ENCODE data around the gene NIPSNAP2. TPM values are rescaled to one million over a fixed set of nuclear protein-coding genes. Genes with fewer than 3 reads are reported as not detected.

NIPSNAP2 gene
- total RNA-seq, 1 experiment from 2014 or later = 38.5 TPM

- DNase-seq (ENCODE audit: low spot score) = no peak
- Mint-ChIP-seq H3K4me1 (no peaks in the 10 kb centered on the region), H3K4me3 (no peak overlapping the region), H3K27me3 (ENCODE audit: low read depth) (no peaks in the 10 kb centered on the region), H3K27ac (no peak overlapping the region), H3K36me3 (peaks cover 46% of the 10 kb centered on the region), H3K9me3 (no peaks in the 10 kb centered on the region)
- CTCF ChIA-PET = interaction anchor here (0.5 kb wide), 1 partner anchor 10 kb away, joined by 4 read pairs; no protein-coding TSS in a partner anchor
- no peak for ATAC-seq
- TF ChIP-seq TCF7 (CRISPR knock-in tag; IDR thresholded peaks at IDR 0.05; ENCODE audit: low read depth) = no peak
- no peak for TF ChIP-seq NFATC4 (CRISPR knock-in tag; IDR thresholded peaks at IDR 0.05)
- TF ChIP-seq, protein P1, sequence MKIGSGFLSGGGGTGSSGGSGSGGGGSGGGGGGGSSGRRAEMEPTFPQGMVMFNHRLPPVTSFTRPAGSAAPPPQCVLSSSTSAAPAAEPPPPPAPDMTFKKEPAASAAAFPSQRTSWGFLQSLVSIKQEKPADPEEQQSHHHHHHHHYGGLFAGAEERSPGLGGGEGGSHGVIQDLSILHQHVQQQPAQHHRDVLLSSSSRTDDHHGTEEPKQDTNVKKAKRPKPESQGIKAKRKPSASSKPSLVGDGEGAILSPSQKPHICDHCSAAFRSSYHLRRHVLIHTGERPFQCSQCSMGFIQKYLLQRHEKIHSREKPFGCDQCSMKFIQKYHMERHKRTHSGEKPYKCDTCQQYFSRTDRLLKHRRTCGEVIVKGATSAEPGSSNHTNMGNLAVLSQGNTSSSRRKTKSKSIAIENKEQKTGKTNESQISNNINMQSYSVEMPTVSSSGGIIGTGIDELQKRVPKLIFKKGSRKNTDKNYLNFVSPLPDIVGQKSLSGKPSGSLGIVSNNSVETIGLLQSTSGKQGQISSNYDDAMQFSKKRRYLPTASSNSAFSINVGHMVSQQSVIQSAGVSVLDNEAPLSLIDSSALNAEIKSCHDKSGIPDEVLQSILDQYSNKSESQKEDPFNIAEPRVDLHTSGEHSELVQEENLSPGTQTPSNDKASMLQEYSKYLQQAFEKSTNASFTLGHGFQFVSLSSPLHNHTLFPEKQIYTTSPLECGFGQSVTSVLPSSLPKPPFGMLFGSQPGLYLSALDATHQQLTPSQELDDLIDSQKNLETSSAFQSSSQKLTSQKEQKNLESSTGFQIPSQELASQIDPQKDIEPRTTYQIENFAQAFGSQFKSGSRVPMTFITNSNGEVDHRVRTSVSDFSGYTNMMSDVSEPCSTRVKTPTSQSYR (CRISPR knock-in tag; IDR thresholded peaks at IDR 0.05) = no peak
- TF ChIP-seq MLX (CRISPR knock-in tag; IDR thresholded peaks at IDR 0.05) = no peak
- no peak for TF ChIP-seq EMX1 (CRISPR knock-in tag; IDR thresholded peaks at IDR 0.05)
- TF ChIP-seq, protein P2, sequence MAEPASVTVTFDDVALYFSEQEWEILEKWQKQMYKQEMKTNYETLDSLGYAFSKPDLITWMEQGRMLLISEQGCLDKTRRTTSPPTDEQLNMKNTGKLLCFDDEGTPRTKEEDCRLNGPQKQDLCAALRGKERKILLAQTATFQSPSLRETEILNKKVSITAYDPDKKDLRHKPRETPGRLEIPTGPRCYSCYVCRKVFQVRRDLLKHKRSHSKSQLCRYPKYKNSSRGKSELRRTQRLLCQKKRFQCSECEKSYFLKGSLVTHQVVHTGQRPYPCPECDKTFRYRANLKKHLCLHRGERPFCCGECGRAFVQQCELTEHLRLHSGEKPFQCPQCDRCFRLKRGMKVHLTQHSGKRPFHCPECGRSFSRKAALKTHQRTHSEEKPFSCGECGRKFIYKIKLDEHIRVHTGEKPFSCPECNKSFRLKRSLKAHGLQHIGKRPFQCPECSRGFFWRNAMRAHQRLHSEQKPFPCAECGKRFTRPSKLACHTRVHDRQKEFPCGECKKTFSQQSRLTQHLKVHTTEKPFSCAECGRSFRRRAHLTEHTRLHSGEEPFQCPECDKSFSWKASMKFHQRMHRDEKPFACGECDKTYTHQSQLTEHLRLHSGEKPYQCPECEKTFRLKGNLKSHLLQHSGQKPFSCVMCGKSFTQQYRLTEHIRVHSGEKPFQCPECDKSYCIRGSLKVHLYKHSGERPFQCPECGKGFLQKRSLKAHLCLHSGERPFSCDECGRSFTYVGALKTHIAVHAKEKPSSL (CRISPR knock-in tag; conservative IDR thresholded peaks at IDR 0.05) = no peak
- no peak for TF ChIP-seq MAX (CRISPR knock-in tag; IDR thresholded peaks at IDR 0.05)
- TF ChIP-seq, protein P3, sequence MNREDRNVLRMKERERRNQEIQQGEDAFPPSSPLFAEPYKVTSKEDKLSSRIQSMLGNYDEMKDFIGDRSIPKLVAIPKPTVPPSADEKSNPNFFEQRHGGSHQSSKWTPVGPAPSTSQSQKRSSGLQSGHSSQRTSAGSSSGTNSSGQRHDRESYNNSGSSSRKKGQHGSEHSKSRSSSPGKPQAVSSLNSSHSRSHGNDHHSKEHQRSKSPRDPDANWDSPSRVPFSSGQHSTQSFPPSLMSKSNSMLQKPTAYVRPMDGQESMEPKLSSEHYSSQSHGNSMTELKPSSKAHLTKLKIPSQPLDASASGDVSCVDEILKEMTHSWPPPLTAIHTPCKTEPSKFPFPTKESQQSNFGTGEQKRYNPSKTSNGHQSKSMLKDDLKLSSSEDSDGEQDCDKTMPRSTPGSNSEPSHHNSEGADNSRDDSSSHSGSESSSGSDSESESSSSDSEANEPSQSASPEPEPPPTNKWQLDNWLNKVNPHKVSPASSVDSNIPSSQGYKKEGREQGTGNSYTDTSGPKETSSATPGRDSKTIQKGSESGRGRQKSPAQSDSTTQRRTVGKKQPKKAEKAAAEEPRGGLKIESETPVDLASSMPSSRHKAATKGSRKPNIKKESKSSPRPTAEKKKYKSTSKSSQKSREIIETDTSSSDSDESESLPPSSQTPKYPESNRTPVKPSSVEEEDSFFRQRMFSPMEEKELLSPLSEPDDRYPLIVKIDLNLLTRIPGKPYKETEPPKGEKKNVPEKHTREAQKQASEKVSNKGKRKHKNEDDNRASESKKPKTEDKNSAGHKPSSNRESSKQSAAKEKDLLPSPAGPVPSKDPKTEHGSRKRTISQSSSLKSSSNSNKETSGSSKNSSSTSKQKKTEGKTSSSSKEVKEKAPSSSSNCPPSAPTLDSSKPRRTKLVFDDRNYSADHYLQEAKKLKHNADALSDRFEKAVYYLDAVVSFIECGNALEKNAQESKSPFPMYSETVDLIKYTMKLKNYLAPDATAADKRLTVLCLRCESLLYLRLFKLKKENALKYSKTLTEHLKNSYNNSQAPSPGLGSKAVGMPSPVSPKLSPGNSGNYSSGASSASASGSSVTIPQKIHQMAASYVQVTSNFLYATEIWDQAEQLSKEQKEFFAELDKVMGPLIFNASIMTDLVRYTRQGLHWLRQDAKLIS (CRISPR knock-in tag; IDR thresholded peaks at IDR 0.05; ENCODE audit: borderline replicate concordance) = no peak
- TF ChIP-seq ZNF317 (CRISPR knock-in tag; IDR thresholded peaks at IDR 0.05; ENCODE audit: borderline replicate concordance, low read depth) = no peak
- TF ChIP-seq ZNF423 (CRISPR knock-in tag; IDR thresholded peaks at IDR 0.05) = no peak
- no peak for TF ChIP-seq ZNF263 (CRISPR knock-in tag; IDR thresholded peaks at IDR 0.05; ENCODE audit: low read depth)
- TF ChIP-seq, protein P4, sequence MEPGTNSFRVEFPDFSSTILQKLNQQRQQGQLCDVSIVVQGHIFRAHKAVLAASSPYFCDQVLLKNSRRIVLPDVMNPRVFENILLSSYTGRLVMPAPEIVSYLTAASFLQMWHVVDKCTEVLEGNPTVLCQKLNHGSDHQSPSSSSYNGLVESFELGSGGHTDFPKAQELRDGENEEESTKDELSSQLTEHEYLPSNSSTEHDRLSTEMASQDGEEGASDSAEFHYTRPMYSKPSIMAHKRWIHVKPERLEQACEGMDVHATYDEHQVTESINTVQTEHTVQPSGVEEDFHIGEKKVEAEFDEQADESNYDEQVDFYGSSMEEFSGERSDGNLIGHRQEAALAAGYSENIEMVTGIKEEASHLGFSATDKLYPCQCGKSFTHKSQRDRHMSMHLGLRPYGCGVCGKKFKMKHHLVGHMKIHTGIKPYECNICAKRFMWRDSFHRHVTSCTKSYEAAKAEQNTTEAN (CRISPR knock-in tag; IDR thresholded peaks at IDR 0.05) = no peak
- POLR2A ChIA-PET = no interaction called here
Observed at GRCh38 chr7:55983537-55983936, 19.2 kb downstream of the NIPSNAP2 start.

DNA sequence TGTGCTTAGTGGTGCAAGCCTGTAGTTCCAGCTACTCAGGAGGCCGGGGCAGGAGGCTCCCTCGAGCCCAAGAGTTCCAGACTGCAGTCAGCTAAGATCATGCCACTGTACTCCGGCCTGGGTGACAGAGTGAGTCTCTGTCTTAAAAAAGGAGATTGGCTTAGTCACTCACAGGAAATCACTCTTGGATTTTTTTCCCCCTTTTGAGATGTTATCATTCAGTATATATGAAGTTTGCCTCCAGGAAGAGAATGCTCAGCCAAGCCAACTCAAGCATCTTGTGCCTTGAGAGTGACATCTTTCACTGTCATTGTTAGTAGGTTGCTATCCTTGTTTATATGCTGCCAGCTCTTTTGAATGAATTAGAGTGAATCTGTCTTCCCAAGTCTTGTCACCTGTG is 28.0 kb downstream of the NIPSNAP2 start:
- H3K4me3 Mint-ChIP-seq = no peak overlapping the region
- POLR2A ChIA-PET = no interaction called here
- CTCF ChIA-PET = no interaction called here

More for the DNA sequence above, 28.0 kb downstream of the NIPSNAP2 start:
- Mint-ChIP-seq H3K4me1 (no peaks in the 10 kb centered on the region), H3K27me3 (ENCODE audit: low read depth) (no peaks in the 10 kb centered on the region), H3K9me3 (no peaks in the 10 kb centered on the region), H3K27ac (no peak overlapping the region), H3K36me3 (peaks cover 15% of the 10 kb centered on the region)
- ATAC-seq = no peak
- TF ChIP-seq ZBTB21 (CRISPR knock-in tag; IDR thresholded peaks at IDR 0.05; ENCODE audit: borderline replicate concordance) (no peak), TEAD1 (CRISPR knock-in tag; IDR thresholded peaks at IDR 0.05) (no peak), HMGA2 (CRISPR knock-in tag; IDR thresholded peaks at IDR 0.05) (no peak), NFYB (CRISPR knock-in tag; conservative IDR thresholded peaks at IDR 0.05; ENCODE audit: low read depth) (no peak), PRRX2 (CRISPR knock-in tag; IDR thresholded peaks at IDR 0.05) (no peak), E2F1 (CRISPR knock-in tag; IDR thresholded peaks at IDR 0.05) (no peak), RELA (CRISPR knock-in tag; IDR thresholded peaks at IDR 0.05; ENCODE audit: borderline replicate concordance) (no peak), NFE2L1 (CRISPR knock-in tag; IDR thresholded peaks at IDR 0.05) (no peak), CBFB (CRISPR knock-in tag; IDR thresholded peaks at IDR 0.05; ENCODE audit: low read depth) (no peak)
- no peak for DNase-seq (ENCODE audit: low spot score)
